HG03108 (cell line): ENCODE data around the gene NUTM2B.
"Not testable (repeated sequence)": the region's sequence is repeated elsewhere in the genome, so short reads cannot be mapped to it uniquely, and the experiment has no call there.

Experiments
- ATAC-seq: cut with Tn5 transposase; IDR thresholded peaks from one replicate; pipeline ENCODE4 v1.9.1; 2021; ENCODE audit warnings: moderate library complexity; ENCODE audit not compliant: unreplicated experiment

NUTM2B gene

DNA sequence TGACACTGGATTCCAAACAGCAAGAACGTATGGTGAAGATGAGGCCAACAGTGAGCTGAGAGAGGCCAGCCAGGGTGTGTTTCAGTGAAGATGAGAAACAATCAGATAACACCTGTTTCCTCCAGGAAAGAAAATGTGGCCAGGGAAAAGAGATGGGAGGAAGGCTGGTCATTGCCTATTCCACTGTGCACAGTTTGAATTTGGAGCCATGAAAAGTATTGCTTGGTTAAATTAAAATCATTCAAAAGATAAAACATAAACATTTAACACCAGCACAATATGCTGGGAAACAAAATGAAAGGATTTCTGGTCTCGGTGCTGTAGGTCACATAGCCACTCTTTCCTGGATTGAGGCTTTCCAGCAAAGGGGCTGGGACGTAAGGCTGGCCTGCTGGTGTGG lies at the start of gene NUTM2B:
Gene NUTM2B (plus strand): TSS at position 301 of the 400 bp plus-strand sequence. CDS start 383 bp downstream, outside the sequence.
- not testable (repeated sequence) for ATAC-seq

DNA sequence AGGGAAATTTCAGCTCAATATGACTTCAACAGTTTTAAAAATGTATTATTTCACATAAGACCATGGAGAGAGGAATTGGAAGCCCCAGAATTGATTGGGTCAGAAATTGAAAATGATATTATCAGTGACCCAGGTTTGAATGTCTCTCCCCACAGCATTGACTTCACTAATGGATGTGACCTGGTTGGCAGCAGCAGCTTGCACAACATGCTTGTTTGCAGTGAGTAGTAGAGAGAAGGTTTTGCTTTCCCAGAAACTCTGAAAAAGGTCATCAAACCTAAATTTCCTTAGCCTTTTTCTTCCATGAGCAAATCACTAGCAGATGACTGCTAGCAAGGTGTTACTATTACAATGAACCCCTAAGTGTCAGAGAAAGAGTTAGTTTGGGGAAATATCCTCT lies 39.7 kb upstream of the NUTM2B start:
- not testable (repeated sequence) for ATAC-seq

- ATAC-seq, result not testable (repeated sequence)
Measured at GRCh38 chr10:79664686-79665085, 38.3 kb upstream of the NUTM2B start.

- not testable (repeated sequence) for ATAC-seq
Measured at GRCh38 chr10:79669248-79669788, 33.7 kb upstream of the NUTM2B start.

DNA sequence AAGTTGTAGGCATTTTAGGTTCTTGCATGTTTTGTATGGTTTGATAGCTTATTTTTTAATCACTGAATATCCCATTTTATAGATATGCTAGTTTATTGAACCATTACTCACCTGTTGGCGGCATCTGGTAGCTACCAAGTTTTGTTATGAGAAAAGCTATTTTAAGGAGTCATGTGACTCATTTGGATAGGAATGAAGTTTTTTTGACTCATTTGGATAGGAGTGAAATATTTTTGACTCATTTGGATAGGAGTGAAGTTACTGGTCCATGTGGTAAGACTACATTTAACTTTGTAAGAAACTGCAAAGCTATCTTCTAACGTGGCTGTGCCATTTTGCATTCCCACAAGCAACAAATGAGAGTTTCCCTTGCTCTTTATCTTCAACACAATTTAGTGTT lies 28.1 kb upstream of the NUTM2B start:
- ATAC-seq, result not testable (repeated sequence)

GRCh38 chr10:79683026-79683883 lies 19.8 kb upstream of the NUTM2B start:
- ATAC-seq, result not testable (repeated sequence)

GRCh38 chr10:79683884-79684720 lies 18.9 kb upstream of the NUTM2B start:
- ATAC-seq, result not testable (repeated sequence)

GRCh38 chr10:79685044-79685685 lies 17.9 kb upstream of the NUTM2B start:
- peak; percentile 62 for ATAC-seq

DNA sequence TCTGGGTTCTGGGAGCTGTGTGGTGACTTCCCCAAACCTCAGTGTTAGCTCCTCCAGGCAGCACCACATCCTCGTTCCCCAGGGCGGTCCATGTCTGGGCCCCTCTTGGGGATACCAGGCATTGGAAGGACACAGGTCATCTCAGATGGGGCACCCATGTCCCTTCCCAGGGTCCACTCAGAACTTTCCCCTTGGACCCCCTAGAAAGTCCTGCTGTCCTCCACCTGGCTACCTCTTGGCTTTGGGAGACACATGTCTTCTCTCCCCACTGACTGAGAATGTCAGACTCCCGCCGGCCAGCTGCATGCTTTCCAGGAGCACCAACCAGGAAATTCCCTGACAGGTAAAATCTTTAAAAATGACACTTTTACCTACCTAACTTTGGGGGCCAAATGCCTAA lies 16.4 kb upstream of the NUTM2B start:
- ATAC-seq, result not testable (repeated sequence)

DNA sequence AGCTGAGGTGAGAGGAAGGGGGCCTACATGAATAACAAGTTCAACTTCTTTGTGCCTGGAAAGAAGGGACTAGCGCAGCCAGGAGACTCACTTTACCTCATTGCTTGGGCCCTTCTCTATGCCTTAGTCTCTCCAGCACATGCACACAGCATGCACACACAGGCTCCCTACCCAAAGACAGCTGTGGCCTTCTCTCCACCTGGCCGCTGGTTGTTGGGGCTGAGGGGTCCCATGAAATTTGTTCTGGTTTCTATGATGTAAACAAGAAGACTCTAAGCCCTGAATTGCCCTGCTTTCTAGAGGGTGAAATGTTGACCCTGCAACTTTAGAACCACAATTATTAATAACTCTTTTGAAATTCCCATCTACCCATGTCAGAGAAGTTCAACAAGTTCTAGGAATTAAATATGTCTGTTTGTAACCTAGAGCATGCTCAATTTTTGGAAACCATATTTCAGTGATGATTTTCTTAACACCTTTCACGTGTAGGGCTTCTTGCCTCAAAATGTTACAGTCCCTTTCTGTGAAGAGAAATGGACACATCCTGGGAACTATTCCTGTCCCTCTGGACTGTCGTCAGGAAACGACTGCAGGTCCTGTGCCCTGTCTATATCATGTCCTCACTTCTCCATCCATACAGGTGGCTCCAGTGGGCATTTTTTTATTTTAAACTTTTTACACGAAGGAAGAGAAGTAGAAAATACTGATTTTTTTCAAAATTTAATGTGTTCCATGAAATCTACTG lies 15.4 kb upstream of the NUTM2B start:
- not testable (repeated sequence) for ATAC-seq

GRCh38 chr10:79688798-79689197 lies 14.2 kb upstream of the NUTM2B start:
- not testable (repeated sequence) for ATAC-seq

DNA sequence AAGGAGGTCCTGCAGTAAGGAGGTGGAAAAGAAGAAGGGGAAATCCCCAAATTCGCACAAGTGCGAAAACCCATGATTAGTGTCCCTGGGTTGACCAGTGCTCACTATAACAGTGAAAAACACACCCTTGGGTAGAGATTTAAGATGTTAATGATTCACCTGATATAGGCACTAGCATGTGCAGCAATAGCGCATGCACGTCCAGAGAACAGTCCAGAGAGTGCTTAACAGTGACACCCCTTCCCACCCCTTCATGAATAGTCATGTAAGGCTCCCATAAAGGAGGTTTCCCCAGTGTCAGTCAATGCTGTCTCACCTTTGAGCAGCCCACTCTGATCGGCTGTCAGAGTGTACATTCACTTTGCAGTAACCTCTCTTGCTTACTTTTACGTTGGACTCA lies 6.4 kb upstream of the NUTM2B start:
- not testable (repeated sequence) for ATAC-seq

DNA sequence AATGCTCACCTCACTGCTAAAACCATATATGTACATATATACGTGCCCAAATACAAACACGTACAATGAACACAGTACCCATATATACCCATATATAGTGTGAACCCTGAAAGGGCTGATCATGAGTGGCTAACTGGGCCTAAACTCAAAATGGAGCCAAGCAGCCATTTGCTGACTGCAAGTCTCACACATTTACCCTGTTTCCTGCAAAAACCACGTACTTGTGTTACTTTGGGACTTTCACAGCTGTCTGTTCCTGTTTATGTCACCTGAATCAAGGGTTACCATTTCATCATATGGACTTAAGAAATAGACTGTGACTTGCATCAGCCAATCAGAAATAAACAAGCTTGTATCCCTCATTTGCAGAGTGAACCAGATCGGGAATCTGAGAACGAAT lies 5.9 kb upstream of the NUTM2B start:
- ATAC-seq, result not testable (repeated sequence)

- not testable (repeated sequence) for ATAC-seq
Measured at GRCh38 chr10:79700381-79700944, 2.6 kb upstream of the NUTM2B start.

DNA sequence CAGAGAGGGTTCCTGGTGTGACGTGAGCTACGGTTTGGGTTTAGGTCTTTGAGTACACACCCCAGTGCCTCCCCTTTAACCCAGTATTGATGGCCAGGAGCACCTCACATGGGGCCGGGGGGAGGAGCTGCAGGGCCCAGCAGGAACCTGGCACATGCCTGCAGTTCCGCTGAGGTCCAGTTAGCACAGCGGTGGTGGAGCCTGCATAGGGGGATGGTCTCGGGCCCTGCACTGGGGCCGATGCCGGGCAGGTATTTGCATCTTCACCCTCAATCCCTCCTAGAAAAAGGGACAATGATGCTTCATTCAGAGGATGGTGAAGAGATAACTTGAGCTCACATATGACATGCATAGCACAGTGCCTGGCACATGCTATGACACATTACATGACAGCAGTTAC lies 4.0 kb downstream of the NUTM2B start:
- not testable (repeated sequence) for ATAC-seq

GRCh38 chr10:79714976-79715375 lies 11.9 kb downstream of the NUTM2B start:
- ATAC-seq, result not testable (repeated sequence)

GRCh38 chr10:79716917-79717579 lies 14.0 kb downstream of the NUTM2B start:
- ATAC-seq, result not testable (repeated sequence)

DNA sequence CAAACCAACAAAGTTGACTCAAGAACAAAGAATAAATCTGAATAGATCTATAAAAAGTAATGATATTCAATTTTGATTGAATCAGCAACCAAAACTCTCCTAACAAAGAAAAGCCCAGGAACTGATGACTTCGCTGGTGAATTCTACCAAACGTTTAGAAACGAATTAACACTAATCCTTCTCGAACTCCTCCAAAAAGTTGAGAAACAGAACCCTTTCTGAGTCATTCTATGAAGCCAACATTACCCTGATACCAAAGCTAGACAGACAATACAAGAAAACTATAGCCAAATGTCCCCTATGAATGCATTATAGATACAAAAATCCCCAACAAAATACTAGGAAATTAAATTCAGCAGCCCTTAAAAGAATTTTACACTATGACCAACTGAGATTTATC lies 17.0 kb downstream of the NUTM2B start:
- not testable (repeated sequence) for ATAC-seq

- not testable (repeated sequence) for ATAC-seq
Measured at GRCh38 chr10:79726620-79727019, 23.6 kb downstream of the NUTM2B start.
